GM12878 (cell line): ENCODE data around the gene TMC8.

ENCODE experiments used
- CTCF ChIP-seq, 3 experiments: IDR thresholded peaks in 2 of 3; conservative IDR thresholded peaks in 1 of 3; 2 replicates each; pipeline ENCODE4 v1.5.1; 2011; ENCODE audit warnings: low read depth in 3 of 3, low read length in 3 of 3, mild to moderate bottlenecking in 3 of 3, control low read depth in 2 of 3, moderate library complexity in 2 of 3, inconsistent platforms in 1 of 3, mixed read lengths in 1 of 3; ENCODE audit not compliant: control insufficient read depth in 2 of 3, insufficient read depth in 1 of 3; ENCODE audit errors: extremely low read depth in 1 of 3
- EZH2 ChIP-seq: IDR thresholded peaks from 2 replicates; pipeline ENCODE4 v1.6.1; 2012; ENCODE audit warnings: low read depth, mild to moderate bottlenecking, control low read depth, inconsistent platforms, low read length, borderline replicate concordance; ENCODE audit not compliant: control insufficient read depth
- MYC ChIP-seq: IDR thresholded peaks from 2 replicates; pipeline ENCODE4 v1.6.1; 2011; ENCODE audit warnings: mild to moderate bottlenecking, low read length, moderate library complexity, inconsistent platforms; ENCODE audit not compliant: insufficient read depth, insufficient replicate concordance, insufficient read length, severe bottlenecking
- NFYA ChIP-seq: IDR thresholded peaks from 2 replicates; pipeline ENCODE4 v1.6.1; 2011; ENCODE audit warnings: low read depth, mild to moderate bottlenecking, low read length, improper control_type of control experiment, borderline replicate concordance
- PML ChIP-seq: IDR thresholded peaks from 2 replicates; pipeline ENCODE4 v1.6.1; 2012; ENCODE audit warnings: low read length, inconsistent platforms
- POLR2AphosphoS2 ChIP-seq: IDR thresholded peaks from 2 replicates; pipeline ENCODE4 v1.6.1; 2011; ENCODE audit warnings: low read depth, mild to moderate bottlenecking, low read length, improper control_type of control experiment, moderate library complexity
- POLR2AphosphoS5 ChIP-seq: IDR thresholded peaks from 2 replicates; pipeline ENCODE4 v1.6.1; 2011; ENCODE audit warnings: mild to moderate bottlenecking, low read length, inconsistent platforms
- SREBF2 ChIP-seq: IDR thresholded peaks from 2 replicates; pipeline ENCODE4 v1.6.1; 2012; ENCODE audit warnings: mild to moderate bottlenecking, low read length
- TAF1 ChIP-seq: IDR thresholded peaks from 2 replicates; pipeline ENCODE4 v1.6.1; 2011; ENCODE audit warnings: mild to moderate bottlenecking, low read depth, low read length, borderline replicate concordance
- TF ChIP-seq, protein P1 (sequence below): fragments of 450-650 bp; IDR thresholded peaks from 2 replicates; pipeline ENCODE4 v1.6.1; 2018; ENCODE audit warnings: mild to moderate bottlenecking, low read depth, moderate library complexity; ENCODE audit not compliant: partially characterized antibody
- TF ChIP-seq, protein P2 (sequence below): IDR thresholded peaks from 2 replicates; pipeline ENCODE4 v1.6.1; 2011; ENCODE audit warnings: low read depth, low read length, improper control_type of control experiment, borderline replicate concordance

GRCh38 chr17:78146471-78146869 lies 15.9 kb downstream of the TMC8 start:
- TF ChIP-seq, protein P1, sequence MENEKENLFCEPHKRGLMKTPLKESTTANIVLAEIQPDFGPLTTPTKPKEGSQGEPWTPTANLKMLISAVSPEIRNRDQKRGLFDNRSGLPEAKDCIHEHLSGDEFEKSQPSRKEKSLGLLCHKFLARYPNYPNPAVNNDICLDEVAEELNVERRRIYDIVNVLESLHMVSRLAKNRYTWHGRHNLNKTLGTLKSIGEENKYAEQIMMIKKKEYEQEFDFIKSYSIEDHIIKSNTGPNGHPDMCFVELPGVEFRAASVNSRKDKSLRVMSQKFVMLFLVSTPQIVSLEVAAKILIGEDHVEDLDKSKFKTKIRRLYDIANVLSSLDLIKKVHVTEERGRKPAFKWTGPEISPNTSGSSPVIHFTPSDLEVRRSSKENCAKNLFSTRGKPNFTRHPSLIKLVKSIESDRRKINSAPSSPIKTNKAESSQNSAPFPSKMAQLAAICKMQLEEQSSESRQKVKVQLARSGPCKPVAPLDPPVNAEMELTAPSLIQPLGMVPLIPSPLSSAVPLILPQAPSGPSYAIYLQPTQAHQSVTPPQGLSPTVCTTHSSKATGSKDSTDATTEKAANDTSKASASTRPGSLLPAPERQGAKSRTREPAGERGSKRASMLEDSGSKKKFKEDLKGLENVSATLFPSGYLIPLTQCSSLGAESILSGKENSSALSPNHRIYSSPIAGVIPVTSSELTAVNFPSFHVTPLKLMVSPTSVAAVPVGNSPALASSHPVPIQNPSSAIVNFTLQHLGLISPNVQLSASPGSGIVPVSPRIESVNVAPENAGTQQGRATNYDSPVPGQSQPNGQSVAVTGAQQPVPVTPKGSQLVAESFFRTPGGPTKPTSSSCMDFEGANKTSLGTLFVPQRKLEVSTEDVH: no peak
- no peak for TF ChIP-seq EZH2
- no peak for TF ChIP-seq PML
- TF ChIP-seq CTCF (IDR thresholded peaks at IDR 0.05 in 2 of 3, conservative IDR thresholded peaks at IDR 0.05 in 1 of 3; ENCODE audit: control insufficient read depth in 2 of 3, extremely low read depth in 1 of 3, insufficient read depth in 1 of 3, low read depth in 3 of 3, low read length in 3 of 3): no peak
- no peak for TF ChIP-seq NFYA
- no peak for TF ChIP-seq MYC
- TF ChIP-seq, protein P2, sequence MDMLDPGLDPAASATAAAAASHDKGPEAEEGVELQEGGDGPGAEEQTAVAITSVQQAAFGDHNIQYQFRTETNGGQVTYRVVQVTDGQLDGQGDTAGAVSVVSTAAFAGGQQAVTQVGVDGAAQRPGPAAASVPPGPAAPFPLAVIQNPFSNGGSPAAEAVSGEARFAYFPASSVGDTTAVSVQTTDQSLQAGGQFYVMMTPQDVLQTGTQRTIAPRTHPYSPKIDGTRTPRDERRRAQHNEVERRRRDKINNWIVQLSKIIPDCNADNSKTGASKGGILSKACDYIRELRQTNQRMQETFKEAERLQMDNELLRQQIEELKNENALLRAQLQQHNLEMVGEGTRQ: no peak
- no peak for TF ChIP-seq POLR2AphosphoS2
- TF ChIP-seq TAF1: no peak
- no peak for TF ChIP-seq SREBF2
- TF ChIP-seq POLR2AphosphoS5: no peak
